ENCODE results near the gene EGFR. TPM values are rescaled to one million over a fixed set of nuclear protein-coding genes. Genes with fewer than 3 reads are reported as not detected.

EGFR gene
- total RNA-seq, 1 experiment from 2014 or later = not detected

DNA sequence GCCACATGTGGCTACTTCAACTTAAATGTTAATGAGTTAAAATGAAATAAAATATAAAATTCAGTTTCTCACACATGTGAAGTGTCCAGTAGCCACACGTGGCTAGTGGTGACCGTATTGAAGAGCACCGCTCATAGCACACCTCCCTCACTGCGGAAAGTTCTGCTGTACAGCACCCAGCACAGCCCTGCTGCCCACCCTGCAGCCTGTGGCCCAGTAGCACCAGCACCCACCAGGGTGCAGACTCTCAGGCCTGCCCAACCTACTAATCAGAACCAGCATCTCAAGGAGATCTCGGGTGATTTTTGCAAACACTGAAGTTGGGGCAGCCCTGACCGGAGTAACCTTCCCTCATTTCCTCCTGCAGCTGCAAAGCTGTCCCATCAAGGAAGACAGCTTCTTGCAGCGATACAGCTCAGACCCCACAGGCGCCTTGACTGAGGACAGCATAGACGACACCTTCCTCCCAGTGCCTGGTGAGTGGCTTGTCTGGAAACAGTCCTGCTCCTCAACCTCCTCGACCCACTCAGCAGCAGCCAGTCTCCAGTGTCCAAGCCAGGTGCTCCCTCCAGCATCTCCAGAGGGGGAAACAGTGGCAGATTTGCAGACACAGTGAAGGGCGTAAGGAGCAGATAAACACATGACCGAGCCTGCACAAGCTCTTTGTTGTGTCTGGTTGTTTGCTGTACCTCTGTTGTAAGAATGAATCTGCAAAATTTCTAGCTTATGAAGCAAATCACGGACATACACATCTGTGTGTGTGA is 183.5 kb downstream of the EGFR start:
- Histone ChIP-seq H3K4me3 (ENCODE audit: low read length) (no peak overlapping the region), H3K4me2 (ENCODE audit: low read depth, low read length, poor library complexity, severe bottlenecking) (no peak overlapping the region), H2AFZ (ENCODE audit: low read length) (no peak overlapping the region), H3K9ac (ENCODE audit: low read length) (no peak overlapping the region), H3K79me2 (ENCODE audit: low read length) (no peaks in the 10 kb centered on the region), H3K9me3 (ENCODE audit: low read length) (0 out of 2 replicates have a peak, but pooled peaks cover 4% of the 10 kb centered on the region), H3K36me3 (ENCODE audit: insufficient read depth, low read length) (no peaks in the 10 kb centered on the region), H3K27ac (ENCODE audit: low read length) (no peak overlapping the region), H3K4me1 (ENCODE audit: low read length) (no peaks in the 10 kb centered on the region), H3K9me2 (replicated peaks; ENCODE audit: insufficient read depth, low read length) (no peaks in the 10 kb centered on the region), H3K27me3 (ENCODE audit: low read length) (no peaks in the 10 kb centered on the region), H4K20me1 (ENCODE audit: insufficient read depth, low read depth, low read length) (no peaks in the 10 kb centered on the region)
- DNase-seq = no peak

DNA sequence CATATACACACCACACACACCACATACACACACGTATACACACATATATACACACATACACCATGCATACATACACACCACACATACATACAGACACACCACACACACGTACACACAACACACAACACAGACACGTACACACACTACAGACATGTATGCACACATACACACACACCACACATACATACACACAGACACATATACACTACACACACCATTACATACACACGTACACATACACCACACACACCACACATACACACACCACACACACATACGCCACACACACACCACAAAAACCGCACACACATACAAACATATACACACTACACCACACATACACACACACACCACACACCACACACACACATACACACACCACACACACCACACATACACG is 184.5 kb downstream of the EGFR start:
- Histone ChIP-seq H3K36me3 (ENCODE audit: insufficient read depth, low read length) (no peaks in the 10 kb centered on the region), H3K4me2 (ENCODE audit: low read depth, low read length, poor library complexity, severe bottlenecking) (no peak overlapping the region), H3K4me1 (ENCODE audit: low read length) (no peaks in the 10 kb centered on the region), H3K4me3 (ENCODE audit: low read length) (no peak overlapping the region), H3K27ac (ENCODE audit: low read length) (no peak overlapping the region), H3K9me3 (ENCODE audit: low read length) (0 out of 2 replicates have a peak, but pooled peaks cover 4% of the 10 kb centered on the region), H3K27me3 (ENCODE audit: low read length) (no peaks in the 10 kb centered on the region), H3K9ac (ENCODE audit: low read length) (no peak overlapping the region), H2AFZ (ENCODE audit: low read length) (no peak overlapping the region), H3K9me2 (replicated peaks; ENCODE audit: insufficient read depth, low read length) (no peaks in the 10 kb centered on the region), H4K20me1 (ENCODE audit: insufficient read depth, low read depth, low read length) (no peaks in the 10 kb centered on the region), H3K79me2 (ENCODE audit: low read length) (no peaks in the 10 kb centered on the region)
- DNase-seq = no peak

DNA sequence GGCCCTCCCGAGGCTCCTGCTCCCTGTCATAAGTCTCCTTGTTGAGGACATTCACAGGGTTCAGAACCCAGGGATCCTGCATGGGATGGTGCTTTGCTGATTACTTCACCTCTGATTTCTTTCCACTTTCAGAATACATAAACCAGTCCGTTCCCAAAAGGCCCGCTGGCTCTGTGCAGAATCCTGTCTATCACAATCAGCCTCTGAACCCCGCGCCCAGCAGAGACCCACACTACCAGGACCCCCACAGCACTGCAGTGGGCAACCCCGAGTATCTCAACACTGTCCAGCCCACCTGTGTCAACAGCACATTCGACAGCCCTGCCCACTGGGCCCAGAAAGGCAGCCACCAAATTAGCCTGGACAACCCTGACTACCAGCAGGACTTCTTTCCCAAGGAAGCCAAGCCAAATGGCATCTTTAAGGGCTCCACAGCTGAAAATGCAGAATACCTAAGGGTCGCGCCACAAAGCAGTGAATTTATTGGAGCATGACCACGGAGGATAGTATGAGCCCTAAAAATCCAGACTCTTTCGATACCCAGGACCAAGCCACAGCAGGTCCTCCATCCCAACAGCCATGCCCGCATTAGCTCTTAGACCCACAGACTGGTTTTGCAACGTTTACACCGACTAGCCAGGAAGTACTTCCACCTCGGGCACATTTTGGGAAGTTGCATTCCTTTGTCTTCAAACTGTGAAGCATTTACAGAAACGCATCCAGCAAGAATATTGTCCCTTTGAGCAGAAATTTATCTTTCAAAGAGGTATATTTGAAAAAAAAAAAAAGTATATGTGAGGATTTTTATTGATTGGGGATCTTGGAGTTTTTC is 186.5 kb downstream of the EGFR start:
- no peaks in the 10 kb centered on the region for H3K36me3 ChIP-seq (ENCODE audit: insufficient read depth, low read length)
- H3K4me1 ChIP-seq (ENCODE audit: low read length) = no peaks in the 10 kb centered on the region
- H3K4me3 ChIP-seq (ENCODE audit: low read length) = no peak overlapping the region
- H3K4me2 ChIP-seq (ENCODE audit: low read depth, low read length, poor library complexity, severe bottlenecking) = no peak overlapping the region
- H3K27me3 ChIP-seq (ENCODE audit: low read length) = no peaks in the 10 kb centered on the region
- H2AFZ ChIP-seq (ENCODE audit: low read length) = no peak overlapping the region
- no peaks in the 10 kb centered on the region for H4K20me1 ChIP-seq (ENCODE audit: insufficient read depth, low read depth, low read length)
- DNase-seq = no peak
- 0 out of 2 replicates have a peak, but pooled peaks cover 4% of the 10 kb centered on the region for H3K9me3 ChIP-seq (ENCODE audit: low read length)
- H3K9me2 ChIP-seq (replicated peaks; ENCODE audit: insufficient read depth, low read length) = no peaks in the 10 kb centered on the region
- H3K27ac ChIP-seq (ENCODE audit: low read length) = no peak overlapping the region
- no peak overlapping the region for H3K9ac ChIP-seq (ENCODE audit: low read length)
- H3K79me2 ChIP-seq (ENCODE audit: low read length) = no peaks in the 10 kb centered on the region

DNA sequence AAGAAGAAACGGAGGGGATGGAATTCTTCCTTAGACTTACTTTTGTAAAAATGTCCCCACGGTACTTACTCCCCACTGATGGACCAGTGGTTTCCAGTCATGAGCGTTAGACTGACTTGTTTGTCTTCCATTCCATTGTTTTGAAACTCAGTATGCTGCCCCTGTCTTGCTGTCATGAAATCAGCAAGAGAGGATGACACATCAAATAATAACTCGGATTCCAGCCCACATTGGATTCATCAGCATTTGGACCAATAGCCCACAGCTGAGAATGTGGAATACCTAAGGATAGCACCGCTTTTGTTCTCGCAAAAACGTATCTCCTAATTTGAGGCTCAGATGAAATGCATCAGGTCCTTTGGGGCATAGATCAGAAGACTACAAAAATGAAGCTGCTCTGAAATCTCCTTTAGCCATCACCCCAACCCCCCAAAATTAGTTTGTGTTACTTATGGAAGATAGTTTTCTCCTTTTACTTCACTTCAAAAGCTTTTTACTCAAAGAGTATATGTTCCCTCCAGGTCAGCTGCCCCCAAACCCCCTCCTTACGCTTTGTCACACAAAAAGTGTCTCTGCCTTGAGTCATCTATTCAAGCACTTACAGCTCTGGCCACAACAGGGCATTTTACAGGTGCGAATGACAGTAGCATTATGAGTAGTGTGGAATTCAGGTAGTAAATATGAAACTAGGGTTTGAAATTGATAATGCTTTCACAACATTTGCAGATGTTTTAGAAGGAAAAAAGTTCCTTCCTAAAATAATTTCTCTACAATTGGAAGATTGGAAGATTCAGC is 187.6 kb downstream of the EGFR start:
- Histone ChIP-seq H3K36me3 (ENCODE audit: insufficient read depth, low read length) (no peaks in the 10 kb centered on the region), H3K27ac (ENCODE audit: low read length) (no peak overlapping the region), H4K20me1 (ENCODE audit: insufficient read depth, low read depth, low read length) (no peaks in the 10 kb centered on the region), H3K9ac (ENCODE audit: low read length) (no peak overlapping the region), H3K79me2 (ENCODE audit: low read length) (no peaks in the 10 kb centered on the region), H3K4me1 (ENCODE audit: low read length) (no peaks in the 10 kb centered on the region), H2AFZ (ENCODE audit: low read length) (no peak overlapping the region), H3K27me3 (ENCODE audit: low read length) (no peaks in the 10 kb centered on the region), H3K9me3 (ENCODE audit: low read length) (0 out of 2 replicates have a peak, but pooled peaks cover 4% of the 10 kb centered on the region), H3K4me3 (ENCODE audit: low read length) (no peak overlapping the region), H3K9me2 (replicated peaks; ENCODE audit: insufficient read depth, low read length) (no peaks in the 10 kb centered on the region), H3K4me2 (ENCODE audit: low read depth, low read length, poor library complexity, severe bottlenecking) (no peak overlapping the region)
- no peak for DNase-seq

DNA sequence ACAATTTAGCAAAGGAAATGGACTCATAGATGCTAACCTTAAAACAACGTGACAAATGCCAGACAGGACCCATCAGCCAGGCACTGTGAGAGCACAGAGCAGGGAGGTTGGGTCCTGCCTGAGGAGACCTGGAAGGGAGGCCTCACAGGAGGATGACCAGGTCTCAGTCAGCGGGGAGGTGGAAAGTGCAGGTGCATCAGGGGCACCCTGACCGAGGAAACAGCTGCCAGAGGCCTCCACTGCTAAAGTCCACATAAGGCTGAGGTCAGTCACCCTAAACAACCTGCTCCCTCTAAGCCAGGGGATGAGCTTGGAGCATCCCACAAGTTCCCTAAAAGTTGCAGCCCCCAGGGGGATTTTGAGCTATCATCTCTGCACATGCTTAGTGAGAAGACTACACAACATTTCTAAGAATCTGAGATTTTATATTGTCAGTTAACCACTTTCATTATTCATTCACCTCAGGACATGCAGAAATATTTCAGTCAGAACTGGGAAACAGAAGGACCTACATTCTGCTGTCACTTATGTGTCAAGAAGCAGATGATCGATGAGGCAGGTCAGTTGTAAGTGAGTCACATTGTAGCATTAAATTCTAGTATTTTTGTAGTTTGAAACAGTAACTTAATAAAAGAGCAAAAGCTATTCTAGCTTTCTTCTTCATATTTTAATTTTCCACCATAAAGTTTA is 188.8 kb downstream of the EGFR start:
- Histone ChIP-seq H3K36me3 (ENCODE audit: insufficient read depth, low read length) (no peaks in the 10 kb centered on the region), H3K27me3 (ENCODE audit: low read length) (no peaks in the 10 kb centered on the region), H3K79me2 (ENCODE audit: low read length) (no peaks in the 10 kb centered on the region), H3K4me3 (ENCODE audit: low read length) (no peak overlapping the region), H2AFZ (ENCODE audit: low read length) (no peak overlapping the region), H4K20me1 (ENCODE audit: insufficient read depth, low read depth, low read length) (no peaks in the 10 kb centered on the region), H3K4me2 (ENCODE audit: low read depth, low read length, poor library complexity, severe bottlenecking) (no peak overlapping the region), H3K4me1 (ENCODE audit: low read length) (no peaks in the 10 kb centered on the region), H3K9me2 (replicated peaks; ENCODE audit: insufficient read depth, low read length) (no peaks in the 10 kb centered on the region), H3K9me3 (ENCODE audit: low read length) (0 out of 2 replicates have a peak, but pooled peaks cover 4% of the 10 kb centered on the region), H3K9ac (ENCODE audit: low read length) (no peak overlapping the region), H3K27ac (ENCODE audit: low read length) (no peak overlapping the region)
- no peak for DNase-seq

DNA sequence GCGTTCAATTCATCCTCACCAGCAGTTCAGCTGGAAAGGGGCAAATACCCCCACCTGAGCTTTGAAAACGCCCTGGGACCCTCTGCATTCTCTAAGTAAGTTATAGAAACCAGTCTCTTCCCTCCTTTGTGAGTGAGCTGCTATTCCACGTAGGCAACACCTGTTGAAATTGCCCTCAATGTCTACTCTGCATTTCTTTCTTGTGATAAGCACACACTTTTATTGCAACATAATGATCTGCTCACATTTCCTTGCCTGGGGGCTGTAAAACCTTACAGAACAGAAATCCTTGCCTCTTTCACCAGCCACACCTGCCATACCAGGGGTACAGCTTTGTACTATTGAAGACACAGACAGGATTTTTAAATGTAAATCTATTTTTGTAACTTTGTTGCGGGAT is 190.5 kb downstream of the EGFR start:
- DNase-seq = no peak
- no peaks in the 10 kb centered on the region for H3K4me1 ChIP-seq (ENCODE audit: low read length)
- H3K9me3 ChIP-seq (ENCODE audit: low read length) = 0 out of 2 replicates have a peak, but pooled peaks cover under 1% of the 10 kb centered on the region
- H3K4me3 ChIP-seq (ENCODE audit: low read length) = no peak overlapping the region
- H3K4me2 ChIP-seq (ENCODE audit: low read depth, low read length, poor library complexity, severe bottlenecking) = no peak overlapping the region
- H3K9me2 ChIP-seq (replicated peaks; ENCODE audit: insufficient read depth, low read length) = no peaks in the 10 kb centered on the region
- H4K20me1 ChIP-seq (ENCODE audit: insufficient read depth, low read depth, low read length) = no peaks in the 10 kb centered on the region
- H2AFZ ChIP-seq (ENCODE audit: low read length) = no peak overlapping the region
- H3K27ac ChIP-seq (ENCODE audit: low read length) = no peak overlapping the region
- no peak overlapping the region for H3K9ac ChIP-seq (ENCODE audit: low read length)
- no peaks in the 10 kb centered on the region for H3K79me2 ChIP-seq (ENCODE audit: low read length)
- H3K36me3 ChIP-seq (ENCODE audit: insufficient read depth, low read length) = no peaks in the 10 kb centered on the region
- H3K27me3 ChIP-seq (ENCODE audit: low read length) = no peaks in the 10 kb centered on the region

DNA sequence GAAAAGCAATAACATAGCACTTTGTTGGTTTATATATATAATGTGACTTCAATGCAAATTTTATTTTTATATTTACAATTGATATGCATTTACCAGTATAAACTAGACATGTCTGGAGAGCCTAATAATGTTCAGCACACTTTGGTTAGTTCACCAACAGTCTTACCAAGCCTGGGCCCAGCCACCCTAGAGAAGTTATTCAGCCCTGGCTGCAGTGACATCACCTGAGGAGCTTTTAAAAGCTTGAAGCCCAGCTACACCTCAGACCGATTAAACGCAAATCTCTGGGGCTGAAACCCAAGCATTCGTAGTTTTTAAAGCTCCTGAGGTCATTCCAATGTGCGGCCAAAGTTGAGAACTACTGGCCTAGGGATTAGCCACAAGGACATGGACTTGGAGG is 191.4 kb downstream of the EGFR start:
- no peak for DNase-seq
- Histone ChIP-seq H3K36me3 (ENCODE audit: insufficient read depth, low read length) (no peaks in the 10 kb centered on the region), H3K27me3 (ENCODE audit: low read length) (no peaks in the 10 kb centered on the region), H3K9me2 (replicated peaks; ENCODE audit: insufficient read depth, low read length) (no peaks in the 10 kb centered on the region), H2AFZ (ENCODE audit: low read length) (no peak overlapping the region), H3K9me3 (ENCODE audit: low read length) (no peaks in the 10 kb centered on the region), H3K4me3 (ENCODE audit: low read length) (no peak overlapping the region), H3K4me1 (ENCODE audit: low read length) (no peaks in the 10 kb centered on the region), H3K9ac (ENCODE audit: low read length) (no peak overlapping the region), H4K20me1 (ENCODE audit: insufficient read depth, low read depth, low read length) (no peaks in the 10 kb centered on the region), H3K4me2 (ENCODE audit: low read depth, low read length, poor library complexity, severe bottlenecking) (no peak overlapping the region), H3K79me2 (ENCODE audit: low read length) (no peaks in the 10 kb centered on the region), H3K27ac (ENCODE audit: low read length) (no peak overlapping the region)
